Nephron progenitor cell (in vitro differentiated cells): ENCODE results near the gene DRGX.

Experiments
- DNase-seq: peaks from one replicate; pipeline ENCODE4 v3.0.0; 2021
- H3K27ac Mint-ChIP-seq: 2 replicates; pipeline ENCODE4 v1.8.0; 2021; ENCODE audit warnings: mild to moderate bottlenecking, moderate library complexity, mixed read lengths
- H3K27me3 Mint-ChIP-seq: 2 replicates; pipeline ENCODE4 v1.8.0; 2021; ENCODE audit warnings: mild to moderate bottlenecking, low read depth, mixed read lengths; ENCODE audit not compliant: poor library complexity
- H3K36me3 Mint-ChIP-seq: 2 replicates; pipeline ENCODE4 v1.8.0; 2021; ENCODE audit warnings: low read depth, mixed read lengths
- H3K4me1 Mint-ChIP-seq: 2 replicates; pipeline ENCODE4 v1.8.0; 2021; ENCODE audit warnings: mixed read lengths
- H3K4me3 Mint-ChIP-seq: 2 replicates; pipeline ENCODE4 v1.8.0; 2021; ENCODE audit warnings: mild to moderate bottlenecking, moderate library complexity, mixed read lengths
- H3K9me3 Mint-ChIP-seq: 2 replicates; pipeline ENCODE4 v1.8.0; 2021; ENCODE audit warnings: mild to moderate bottlenecking, moderate library complexity, mixed read lengths
- CTCF ChIP-seq: fragments of 200-600 bp; sonication (generic); IDR thresholded peaks from 2 replicates; pipeline ENCODE4 v1.5.0; 2021; ENCODE audit warnings: antibody characterized with exemption

Gene DRGX

GRCh38 chr10:49349390-49349789 lies 46.5 kb downstream of the DRGX start:
- Mint-ChIP-seq H3K9me3 (peaks cover 16% of the 10 kb centered on the region), H3K36me3 (no peaks in the 10 kb centered on the region), H3K27me3 (peaks cover 18% of the 10 kb centered on the region), H3K4me1 (peaks cover 21% of the 10 kb centered on the region), H3K4me3 (no peak overlapping the region), H3K27ac (no peak overlapping the region)
- no peak for TF ChIP-seq CTCF
- DNase-seq, result no peak

GRCh38 chr10:49348593-49348992 lies 47.3 kb downstream of the DRGX start:
- DNase-seq, result no peak
- peaks cover 16% of the 10 kb centered on the region for H3K9me3 Mint-ChIP-seq
- no peak for TF ChIP-seq CTCF

GRCh38 chr10:49347827-49348226 lies 48.1 kb downstream of the DRGX start:
- no peak overlapping the region for H3K27ac Mint-ChIP-seq
- no peaks in the 10 kb centered on the region for H3K36me3 Mint-ChIP-seq
- H3K4me1 Mint-ChIP-seq, result peaks cover 17% of the 10 kb centered on the region
- H3K4me3 Mint-ChIP-seq, result no peak overlapping the region
- H3K27me3 Mint-ChIP-seq, result peaks cover 23% of the 10 kb centered on the region
- DNase-seq, result no peak
- H3K9me3 Mint-ChIP-seq, result peaks cover 16% of the 10 kb centered on the region
- no peak for TF ChIP-seq CTCF

More at GRCh38 chr10:49348593-49348992, 47.3 kb downstream of the DRGX start:
- H3K27ac Mint-ChIP-seq, result no peak overlapping the region
- H3K27me3 Mint-ChIP-seq, result peaks cover 18% of the 10 kb centered on the region
- H3K36me3 Mint-ChIP-seq, result no peaks in the 10 kb centered on the region
- H3K4me3 Mint-ChIP-seq, result no peak overlapping the region
- H3K4me1 Mint-ChIP-seq, result peaks cover 21% of the 10 kb centered on the region

- Mint-ChIP-seq H3K27me3 (peaks cover 26% of the 10 kb centered on the region), H3K27ac (no peak overlapping the region), H3K9me3 (peaks cover 16% of the 10 kb centered on the region), H3K4me3 (no peak overlapping the region), H3K4me1 (peaks cover 12% of the 10 kb centered on the region), H3K36me3 (no peaks in the 10 kb centered on the region)
- no peak for TF ChIP-seq CTCF
- DNase-seq, result no peak
These were observed 48.5 kb downstream of the DRGX start for GRCh38 chr10:49347342-49347741.

GRCh38 chr10:49344840-49345239 lies 51.0 kb downstream of the DRGX start:
- Mint-ChIP-seq H3K27me3 (peaks cover 16% of the 10 kb centered on the region), H3K4me1 (no peaks in the 10 kb centered on the region), H3K9me3 (peaks cover 10% of the 10 kb centered on the region), H3K4me3 (no peak overlapping the region), H3K27ac (no peak overlapping the region), H3K36me3 (no peaks in the 10 kb centered on the region)
- no peak for DNase-seq
- TF ChIP-seq CTCF, result no peak

- DNase-seq, result no peak
- Mint-ChIP-seq H3K4me3 (no peak overlapping the region), H3K27ac (no peak overlapping the region), H3K9me3 (peaks cover 4% of the 10 kb centered on the region), H3K36me3 (no peaks in the 10 kb centered on the region), H3K27me3 (peaks cover 11% of the 10 kb centered on the region), H3K4me1 (no peaks in the 10 kb centered on the region)
- TF ChIP-seq CTCF, result no peak
These were observed 57.3 kb downstream of the DRGX start for GRCh38 chr10:49338604-49339003.
